GM21825 (cell line): Measurements from ENCODE around the gene STX2.
"Not testable (repeated sequence)": the region's sequence is repeated elsewhere in the genome, so short reads cannot be mapped to it uniquely, and the experiment has no call there.

Source experiments
- ATAC-seq: cut with Tn5 transposase; IDR thresholded peaks from one replicate; pipeline ENCODE4 v1.9.1; 2021; ENCODE audit warnings: mild to moderate bottlenecking, moderate library complexity; ENCODE audit not compliant: unreplicated experiment

STX2 gene

DNA sequence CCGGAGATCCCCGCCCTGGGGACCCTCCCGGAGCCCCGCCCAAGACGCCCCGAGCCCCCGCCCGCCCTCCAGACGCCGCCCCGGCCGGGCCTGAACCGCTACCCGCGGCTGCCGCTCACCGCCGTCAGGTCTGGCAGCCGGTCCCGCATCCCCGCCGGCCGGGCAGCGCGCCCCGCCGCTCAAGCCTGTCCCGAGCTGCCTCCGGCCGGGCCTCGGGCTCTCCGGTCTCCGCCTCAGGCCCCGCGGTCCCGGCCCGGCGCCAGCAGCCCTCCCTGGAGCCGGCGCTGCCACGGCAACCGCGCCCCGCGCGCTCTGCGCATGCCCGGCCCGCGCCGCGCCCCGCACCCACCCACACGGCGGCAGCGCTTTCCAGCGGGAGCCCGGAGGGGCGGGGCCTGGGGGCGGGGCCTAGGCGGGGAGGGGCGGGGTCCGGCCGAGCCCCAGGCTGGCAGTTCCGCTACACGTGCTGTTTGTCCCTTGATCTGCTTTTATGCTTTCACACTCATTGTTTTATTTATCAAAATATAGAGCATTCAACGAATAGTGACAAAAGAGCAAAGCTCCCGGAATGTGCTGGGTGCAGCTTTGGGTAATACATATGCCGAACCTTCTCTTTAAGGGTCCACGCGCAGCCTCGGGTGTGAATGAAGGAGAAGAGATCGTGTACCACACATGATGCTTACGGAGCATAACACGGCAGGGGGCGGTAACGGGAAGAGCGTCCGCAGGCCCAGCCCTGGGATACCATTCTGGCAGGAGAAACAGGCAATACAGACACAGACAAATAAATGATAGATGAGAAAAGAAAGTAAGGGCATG lies at the start of gene STX2:
STX2 (minus strand) TSS at position 300 of the 819 bp plus-strand sequence; CDS start at position 149, 151 bp downstream.
- ATAC-seq: peak; percentile 82

DNA sequence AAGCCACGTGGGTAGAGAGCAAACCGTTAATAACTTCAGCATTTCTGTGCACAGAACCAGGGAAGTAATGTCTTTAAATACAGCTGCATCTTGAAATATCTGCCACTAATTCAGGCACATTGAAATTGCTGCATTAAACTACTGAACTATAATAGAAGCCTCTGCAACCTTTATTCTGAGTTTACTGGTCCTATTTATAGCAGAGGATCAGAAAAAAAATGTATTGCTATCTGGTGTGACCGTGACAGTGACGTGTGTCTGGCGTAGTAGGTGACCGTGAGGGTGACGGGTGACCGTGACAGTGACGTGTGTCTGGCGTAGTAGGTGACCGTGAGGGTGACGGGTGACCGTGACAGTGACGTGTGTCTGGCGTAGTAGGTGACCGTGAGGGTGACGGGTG lies 48.1 kb upstream of the STX2 start:
- not testable (repeated sequence) for ATAC-seq

DNA sequence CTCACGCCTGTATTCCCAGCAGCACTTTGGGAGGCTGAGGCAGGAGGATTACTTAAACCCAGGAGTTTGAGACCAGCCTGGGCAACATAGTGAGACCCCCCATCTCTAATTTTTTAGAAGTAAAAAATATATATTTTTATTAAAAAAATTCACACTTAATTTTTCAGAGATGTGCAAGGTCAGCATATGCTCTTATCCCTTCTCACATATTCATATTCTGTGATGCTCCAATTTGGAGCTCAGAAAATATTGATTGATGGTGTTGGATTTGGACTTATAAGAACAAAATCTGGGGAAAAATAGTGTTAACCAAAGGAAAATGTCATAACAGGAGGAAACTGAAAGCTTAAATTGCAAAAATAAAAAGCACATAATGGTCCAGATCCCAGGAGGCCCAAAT lies 42.5 kb upstream of the STX2 start:
- no peak for ATAC-seq

DNA sequence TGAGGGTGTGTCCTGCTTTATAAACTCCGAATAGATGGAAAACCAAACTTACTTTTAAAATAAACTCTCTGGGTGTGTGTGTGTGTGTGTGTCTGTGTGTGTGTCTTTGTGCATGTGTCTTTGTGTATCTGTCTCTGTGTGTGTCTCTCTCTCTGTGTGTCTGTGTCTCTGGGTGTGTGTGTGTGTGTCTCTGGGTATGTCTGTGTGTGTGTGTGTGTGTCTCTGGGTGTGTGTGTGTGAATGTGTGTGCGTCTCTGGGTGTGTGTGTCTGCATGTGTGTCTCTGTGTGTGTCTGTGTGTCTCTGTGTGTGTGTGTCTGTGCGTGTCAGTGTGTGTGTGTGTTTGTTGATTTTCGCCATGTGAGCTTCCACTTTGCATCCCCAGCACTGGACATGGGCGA lies 42.0 kb upstream of the STX2 start:
- ATAC-seq: no peak

DNA sequence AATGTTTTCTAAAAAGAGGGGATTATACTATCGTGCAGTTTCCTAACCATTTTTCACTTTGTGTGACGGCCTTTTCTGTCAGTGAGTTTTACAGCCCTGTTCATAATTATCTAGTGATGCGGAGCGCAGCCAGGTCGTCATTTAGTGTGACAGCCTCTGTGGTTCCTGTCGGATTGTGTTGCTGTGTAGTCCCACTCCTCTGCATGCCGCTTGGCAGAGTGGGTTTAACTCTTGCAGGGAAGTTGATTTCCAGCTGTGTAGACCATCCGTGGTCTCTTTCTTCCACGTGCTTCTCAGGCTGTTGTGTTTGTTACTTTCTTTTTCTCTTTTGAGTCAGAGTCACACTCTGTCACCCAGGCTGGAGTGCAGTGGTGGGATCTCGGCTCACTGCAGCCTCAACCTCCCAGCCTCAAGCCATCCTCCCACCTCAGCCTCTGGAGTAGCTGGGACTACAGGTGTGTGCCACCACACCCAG lies 41.4 kb upstream of the STX2 start:
- ATAC-seq: peak; percentile 48

DNA sequence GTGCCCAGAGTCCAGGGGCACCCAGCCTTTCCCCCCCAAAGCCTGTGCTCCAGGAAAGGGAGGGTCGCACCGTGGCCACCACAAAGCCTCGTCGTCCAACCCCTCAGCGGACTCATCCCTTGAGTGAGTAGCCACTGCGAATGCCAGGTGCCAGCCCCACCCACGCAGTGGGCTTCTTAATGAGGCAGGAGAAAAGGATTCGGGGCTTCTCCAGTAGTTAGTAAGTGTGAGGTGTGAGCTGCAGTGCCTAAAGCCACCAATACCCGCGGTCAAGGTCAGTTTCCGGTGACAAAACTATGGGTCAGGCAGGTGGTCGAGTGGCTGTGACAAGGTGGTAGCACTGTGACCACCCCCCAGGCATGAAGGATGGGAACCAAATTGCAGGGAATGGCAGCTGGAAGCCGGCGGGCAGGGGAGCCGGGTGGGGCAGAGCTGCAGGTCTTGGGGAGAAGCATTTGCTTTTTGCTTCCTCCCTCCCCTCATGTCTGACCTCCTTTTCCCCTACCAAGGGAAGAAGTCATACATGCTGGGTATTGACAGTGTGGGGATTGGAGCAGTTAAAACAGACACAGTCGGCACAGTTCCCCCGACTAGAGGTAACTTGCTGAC lies 40.8 kb upstream of the STX2 start:
- peak; percentile 3 for ATAC-seq

DNA sequence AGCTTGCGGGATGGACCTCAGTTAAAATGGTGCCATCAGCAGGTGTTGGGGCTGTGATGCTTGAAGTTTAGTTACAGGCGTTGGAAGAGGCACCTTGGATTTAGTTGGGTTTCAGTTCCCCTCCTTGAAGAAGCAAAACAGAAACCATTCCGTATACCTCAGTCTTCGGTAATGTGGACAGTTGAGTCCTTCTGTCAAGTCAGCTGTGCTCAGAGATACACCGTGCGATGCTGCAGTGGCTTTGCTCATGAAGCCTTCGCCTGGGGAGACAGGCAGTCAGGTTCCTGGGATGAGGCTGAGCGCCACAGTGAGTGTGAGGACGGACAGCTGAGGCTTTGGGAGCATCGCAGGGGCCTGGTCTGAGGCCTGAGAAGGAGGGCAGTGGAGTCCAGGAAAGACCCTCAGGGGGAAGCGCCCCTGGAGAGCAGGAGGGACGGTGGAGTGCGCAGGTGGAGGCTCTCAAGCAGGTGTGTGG lies 40.2 kb upstream of the STX2 start:
- ATAC-seq: peak; percentile 87

DNA sequence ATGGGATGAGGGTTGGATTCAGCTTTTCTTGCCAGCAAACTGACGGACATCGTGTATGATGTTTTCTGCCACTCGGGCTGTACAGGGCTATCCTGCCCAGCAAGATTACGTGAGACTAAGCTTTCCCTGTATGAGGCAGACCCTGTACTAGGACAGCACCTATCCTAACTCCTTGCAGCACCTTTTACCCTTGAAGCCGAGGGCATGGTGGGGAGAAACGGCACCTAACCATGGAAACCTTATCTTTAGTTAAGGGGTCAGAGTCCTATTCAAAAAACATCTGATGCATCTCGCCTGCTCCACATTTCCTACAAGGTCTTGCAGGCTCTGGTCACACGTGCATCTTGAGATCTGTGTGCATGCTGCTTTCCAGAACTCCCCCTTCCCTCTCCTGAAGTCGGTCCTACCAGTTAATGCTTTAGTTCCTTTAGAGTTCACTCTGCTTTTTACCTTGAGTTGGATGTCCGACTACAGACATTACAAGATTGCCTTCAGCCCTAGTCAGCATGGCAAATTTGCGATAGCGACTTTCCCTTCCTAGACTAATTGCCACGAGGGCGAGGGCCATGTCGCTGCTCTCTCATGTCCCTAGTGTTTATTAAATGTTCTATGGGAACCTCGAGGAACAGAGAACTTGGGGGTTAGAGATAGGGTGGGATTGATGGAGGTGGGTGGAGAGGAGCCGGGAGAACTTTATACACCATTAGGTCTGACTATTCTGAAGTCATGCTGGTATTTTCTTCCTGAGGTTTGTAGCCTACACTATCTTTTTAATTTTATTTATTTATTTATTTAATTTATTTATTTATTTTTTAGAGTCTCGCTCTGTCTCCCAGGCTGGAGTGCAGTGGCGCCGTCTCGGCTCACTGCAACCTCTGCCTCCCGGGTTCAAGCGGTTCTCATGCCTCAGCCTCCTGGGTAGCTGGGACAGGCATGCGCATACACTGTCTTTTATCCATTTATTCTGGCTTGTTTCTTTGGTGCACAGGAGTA lies 39.4 kb upstream of the STX2 start:
- no peak for ATAC-seq

DNA sequence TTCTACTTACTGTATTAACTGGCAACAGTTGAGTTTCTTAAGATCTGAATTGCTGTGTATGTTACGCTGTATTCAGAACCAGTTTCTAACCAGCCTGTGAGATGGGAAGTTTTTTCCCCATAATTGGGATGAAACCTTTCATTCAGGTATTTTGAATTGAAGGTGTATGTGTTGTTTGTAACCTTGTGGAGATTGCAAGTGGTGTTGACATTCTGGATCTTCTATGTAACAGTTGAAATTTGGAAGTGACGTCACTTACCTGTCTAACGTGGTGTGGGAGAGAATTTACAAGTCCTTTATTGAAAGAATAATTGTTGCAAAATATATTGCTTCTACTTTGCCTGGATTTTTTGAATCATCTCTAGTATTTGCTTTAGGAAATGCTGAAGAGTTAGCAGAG lies 38.3 kb upstream of the STX2 start:
- no peak for ATAC-seq

DNA sequence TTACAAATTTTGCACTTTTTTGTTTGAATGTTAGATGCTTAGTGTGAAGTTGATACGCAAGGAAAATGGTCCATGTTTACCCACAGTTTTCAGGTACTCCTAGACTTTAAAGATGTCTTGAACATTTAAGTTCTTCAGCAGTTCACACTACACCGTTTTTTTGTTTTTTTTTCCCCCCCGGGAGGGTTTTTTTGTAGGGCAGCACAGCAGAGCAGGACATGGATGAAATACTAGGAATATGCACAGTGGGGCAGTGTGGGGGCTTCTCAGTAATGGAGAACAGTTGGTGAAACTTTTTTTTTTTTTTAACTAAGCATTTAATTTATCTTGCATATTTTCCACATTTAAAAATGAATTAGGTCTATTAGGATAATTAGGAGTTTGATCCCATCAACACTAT lies 37.7 kb upstream of the STX2 start:
- ATAC-seq: no peak

DNA sequence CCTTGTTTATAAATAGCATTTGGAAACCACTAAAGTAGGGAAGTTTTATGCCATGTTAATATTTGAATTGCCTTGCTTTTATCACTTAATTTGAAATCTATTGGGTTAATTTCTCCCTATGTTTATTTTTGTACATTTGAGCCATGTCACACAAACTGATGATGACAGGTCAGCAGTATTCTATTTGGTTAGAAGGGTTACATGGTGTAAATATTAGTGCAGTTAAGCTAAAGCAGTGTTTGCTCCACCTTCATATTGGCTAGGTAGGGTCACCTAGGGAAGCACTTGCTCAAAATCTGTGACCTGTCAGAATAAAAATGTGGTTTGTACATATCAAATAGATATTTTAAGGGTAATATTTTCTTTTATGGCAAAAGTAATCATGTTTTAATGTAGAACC lies 37.2 kb upstream of the STX2 start:
- ATAC-seq: no peak

DNA sequence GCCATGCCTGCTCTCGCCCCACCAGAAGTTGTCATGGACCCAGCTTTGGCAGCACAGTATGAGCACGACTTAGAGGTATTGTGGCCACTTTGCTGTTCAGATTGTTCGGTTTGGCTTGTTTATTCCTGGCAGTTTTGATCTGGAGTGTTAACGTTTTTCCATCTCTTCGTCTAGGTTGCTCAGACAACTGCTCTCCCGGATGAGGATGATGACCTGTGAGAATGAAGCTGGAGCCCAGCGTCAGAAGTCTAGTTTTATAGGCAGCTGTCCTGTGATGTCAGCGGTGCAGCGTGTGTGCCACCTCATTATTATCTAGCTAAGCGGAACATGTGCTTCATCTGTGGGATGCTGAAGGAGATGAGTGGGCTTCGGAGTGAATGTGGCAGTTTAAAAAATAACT lies 36.7 kb upstream of the STX2 start:
- not testable (repeated sequence) for ATAC-seq

DNA sequence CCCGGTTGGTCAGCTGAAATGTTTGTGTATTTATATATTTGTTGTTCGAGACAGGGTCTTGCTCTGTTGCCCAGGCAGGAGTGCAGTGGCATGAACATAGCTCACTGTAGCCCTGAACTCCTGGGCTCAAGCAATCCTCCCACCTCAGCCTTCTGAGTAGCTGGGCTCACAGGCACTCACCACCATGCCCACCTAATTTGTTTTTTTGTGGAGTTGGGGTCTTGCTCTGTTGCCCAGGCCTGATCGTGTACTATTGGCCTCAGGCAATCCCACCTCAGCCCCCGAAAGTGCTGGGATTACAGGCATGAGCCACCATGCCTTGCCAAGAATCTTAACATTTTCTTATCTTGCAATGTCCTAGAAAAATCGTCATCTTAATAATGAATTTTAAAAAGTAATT lies 36.1 kb upstream of the STX2 start:
- ATAC-seq: no peak

DNA sequence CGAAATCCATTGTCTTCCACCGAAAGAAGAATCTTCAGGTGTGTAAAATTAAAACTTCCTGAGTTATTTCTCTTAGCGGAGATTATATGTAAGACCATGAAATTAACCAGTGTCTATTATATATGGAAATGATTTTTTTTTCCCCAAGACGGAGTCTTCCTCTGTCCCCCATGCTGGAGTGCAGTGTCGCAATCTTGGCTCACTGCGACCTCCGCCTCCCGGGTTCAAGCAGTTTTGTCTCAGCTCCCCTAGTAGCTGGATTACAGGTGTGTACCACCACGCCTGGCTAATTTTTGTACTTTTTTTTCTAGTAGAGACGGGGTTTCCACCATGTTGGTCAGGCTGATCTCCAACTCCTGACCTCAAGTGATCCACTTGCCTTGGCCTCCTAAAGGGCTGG lies 35.6 kb upstream of the STX2 start:
- ATAC-seq: no peak

DNA sequence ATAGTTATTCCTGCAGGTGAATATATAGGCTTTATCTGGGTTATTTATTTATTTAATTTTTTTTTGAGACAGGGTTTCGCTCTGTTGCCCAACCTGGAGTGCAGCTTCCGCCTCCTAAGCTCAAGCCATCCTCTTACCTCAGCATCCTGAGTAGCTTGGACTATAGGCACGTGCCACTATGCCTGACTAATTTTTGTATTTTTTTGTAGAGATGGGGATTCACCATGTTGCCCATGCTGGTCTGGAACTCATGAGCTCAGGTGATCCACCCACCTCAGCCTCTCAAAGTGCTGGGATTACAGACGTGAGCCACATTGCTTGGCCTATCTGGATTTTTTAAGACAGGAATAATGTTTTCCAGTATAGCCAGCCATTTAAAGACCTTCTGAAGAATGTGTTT lies 34.8 kb upstream of the STX2 start:
- ATAC-seq: no peak

DNA sequence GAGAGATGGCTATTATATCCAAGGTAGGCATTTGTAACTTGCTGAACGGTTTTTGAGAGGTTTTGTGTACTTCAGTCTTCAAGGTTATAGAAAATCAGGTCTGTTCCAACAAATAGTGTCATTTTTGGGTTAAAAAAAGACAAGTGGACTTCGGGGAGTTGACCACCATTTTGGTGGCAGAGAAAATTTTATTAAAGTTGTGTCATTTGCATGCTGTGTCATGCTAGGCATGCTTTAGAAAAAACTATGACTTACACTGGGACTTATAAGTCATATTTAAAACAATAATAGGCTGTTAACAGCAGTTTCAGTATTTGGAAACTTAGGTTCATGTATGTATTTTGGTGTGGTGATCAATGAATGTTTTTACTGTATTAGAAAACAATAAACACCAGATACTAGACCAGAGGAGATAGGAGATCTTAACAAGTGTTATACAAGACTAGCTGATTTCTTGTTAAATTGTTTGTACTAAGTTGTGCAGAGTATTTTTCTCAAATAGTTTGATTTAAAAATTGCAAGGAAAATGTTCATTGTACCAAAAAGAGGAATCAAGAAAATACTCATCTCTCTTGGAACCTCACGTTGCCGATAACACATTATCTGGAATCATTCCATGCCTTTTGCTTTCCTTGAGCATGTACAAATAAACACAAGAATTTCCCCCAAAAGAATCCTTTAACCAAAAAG lies 34.2 kb upstream of the STX2 start:
- no peak for ATAC-seq

DNA sequence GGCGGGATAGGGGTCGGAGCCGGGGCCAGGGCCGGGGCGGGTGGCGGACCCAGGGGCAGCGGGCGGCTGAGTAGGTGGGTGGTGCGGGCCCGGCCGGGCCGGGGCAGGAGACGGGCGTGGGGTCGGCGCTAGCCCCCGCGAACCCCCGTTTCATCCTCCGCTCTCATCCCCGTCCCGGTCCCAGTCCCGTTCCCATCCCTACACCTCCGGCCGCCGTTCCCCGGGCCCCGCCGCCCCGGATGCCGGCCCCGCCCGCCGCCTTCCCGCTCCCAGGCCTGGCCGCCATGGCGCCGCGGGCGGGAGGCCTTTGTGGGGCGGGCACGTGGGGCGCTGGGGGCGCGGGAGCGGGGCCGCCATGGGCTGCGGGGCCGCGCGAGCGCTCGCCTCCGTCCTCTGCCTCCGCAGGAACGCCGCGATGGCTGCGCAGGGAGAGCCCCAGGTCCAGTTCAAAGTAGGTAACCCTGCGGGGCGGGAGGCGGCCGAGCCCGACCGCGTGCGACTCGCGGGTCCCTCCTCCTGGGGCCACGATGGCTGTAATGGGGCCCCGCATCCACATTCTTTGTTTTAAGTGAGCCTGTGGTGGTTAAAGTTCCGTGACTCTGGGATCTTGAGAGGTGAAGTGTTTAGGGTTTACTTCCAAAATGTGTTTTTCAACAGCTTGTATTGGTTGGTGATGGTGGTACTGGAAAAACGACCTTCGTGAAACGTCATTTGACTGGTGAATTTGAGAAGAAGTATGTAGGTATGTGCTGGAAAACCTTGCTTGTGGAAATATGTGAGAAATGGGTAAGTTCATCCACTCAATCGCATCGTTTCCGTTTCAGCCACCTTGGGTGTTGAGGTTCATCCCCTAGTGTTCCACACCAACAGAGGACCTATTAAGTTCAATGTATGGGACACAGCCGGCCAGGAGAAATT lies 33.4 kb upstream of the STX2 start:
- ATAC-seq: peak; percentile 33

DNA sequence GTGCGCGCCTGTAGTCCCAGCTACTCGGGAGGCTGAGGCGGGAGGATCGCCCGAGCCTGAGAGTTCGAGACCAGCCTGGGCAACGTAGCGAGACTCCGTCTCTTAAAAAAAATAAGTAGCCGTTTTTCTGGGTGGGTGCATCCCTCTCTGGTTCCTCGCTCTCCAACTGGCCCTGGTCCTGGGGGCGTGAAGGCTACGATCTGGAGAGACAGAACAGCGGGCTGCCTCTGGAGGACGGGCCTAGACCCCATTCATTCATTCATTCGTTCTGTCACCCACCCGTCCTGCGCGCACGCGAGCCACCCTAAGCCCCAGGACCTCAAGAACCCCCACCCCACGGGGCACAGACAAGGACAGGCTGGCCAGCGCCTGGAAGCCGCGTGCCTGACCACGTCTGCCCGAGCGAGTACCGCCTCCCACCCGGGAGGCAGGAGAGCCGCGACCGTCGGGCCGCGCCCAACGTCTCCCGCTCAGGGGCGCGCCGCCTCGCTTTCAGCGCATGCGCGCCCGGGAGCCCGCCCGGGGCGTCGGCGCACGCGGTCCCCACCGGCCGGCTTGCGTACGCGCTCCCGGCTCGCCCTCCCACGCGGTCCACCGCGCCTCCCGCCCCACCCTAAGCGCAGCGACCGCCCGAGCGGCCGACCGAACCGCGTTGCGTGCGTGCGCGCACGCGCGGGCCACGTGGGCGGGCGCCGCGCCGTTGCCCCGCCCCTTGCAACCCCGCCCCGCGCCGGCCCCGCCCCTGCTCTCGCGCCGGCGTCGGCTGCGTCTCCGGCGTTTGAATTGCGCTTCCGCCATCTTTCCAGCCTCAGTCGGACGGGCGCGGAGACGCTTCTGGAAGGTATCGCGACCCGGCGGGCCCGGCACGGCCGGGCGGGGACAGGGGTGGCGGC lies 32.5 kb upstream of the STX2 start, which contains the start of gene RAN:
RAN (plus strand) TSS at position 781 of the 893 bp plus-strand sequence. CDS start 528 bp downstream, outside the sequence.
- ATAC-seq: peak; percentile 70
